Measurements from ENCODE around the gene RNASE13.
A peak's percentile ranks its signal among the peaks of the same experiment; 100 is the strongest.

RNASE13 gene

GRCh38 chr14:21071225-21072030 lies 36.8 kb upstream of the RNASE13 start:
- TF ChIP-seq CTCF (IDR thresholded peaks at IDR 0.05; ENCODE audit: extremely low read depth, insufficient read depth, missing control alignments) = no peak
- in situ Hi-C loops (cut with MboI; ENCODE audit: low pct_unique_long_range_greater_than_20kb, low sequenced_read_pairs, unreplicated experiment) = no loop called here
- peak; percentile 93 for DNase-seq (ENCODE audit: low spot score)

GRCh38 chr14:21070610-21071224 lies 36.1 kb upstream of the RNASE13 start:
- DNase-seq (ENCODE audit: low spot score) = peak; percentile 67
- TF ChIP-seq CTCF (IDR thresholded peaks at IDR 0.05; ENCODE audit: extremely low read depth, insufficient read depth, missing control alignments) = no peak
- in situ Hi-C loops (cut with MboI; ENCODE audit: low pct_unique_long_range_greater_than_20kb, low sequenced_read_pairs, unreplicated experiment) = no loop called here

- in situ Hi-C loops (cut with MboI; ENCODE audit: low pct_unique_long_range_greater_than_20kb, low sequenced_read_pairs, unreplicated experiment) = no loop called here
- DNase-seq (ENCODE audit: low spot score) = peak; percentile 62
- TF ChIP-seq CTCF (IDR thresholded peaks at IDR 0.05; ENCODE audit: extremely low read depth, insufficient read depth, missing control alignments) = no peak
Measured at GRCh38 chr14:21070083-21070609, 35.5 kb upstream of the RNASE13 start, which contains the start of gene ARHGEF40. TSS of gene ARHGEF40 (plus strand) at chr14:21070304. CDS start at chr14:21070397, 93 bp downstream.

GRCh38 chr14:21069388-21070082 lies 34.9 kb upstream of the RNASE13 start:
- in situ Hi-C loops (cut with MboI; ENCODE audit: low pct_unique_long_range_greater_than_20kb, low sequenced_read_pairs, unreplicated experiment) = no loop called here
- DNase-seq (ENCODE audit: low spot score) = peak; percentile 38
- TF ChIP-seq CTCF (IDR thresholded peaks at IDR 0.05; ENCODE audit: extremely low read depth, insufficient read depth, missing control alignments) = no peak

GRCh38 chr14:21068521-21069387 lies 34.1 kb upstream of the RNASE13 start:
- peak; percentile 47 for TF ChIP-seq CTCF (IDR thresholded peaks at IDR 0.05; ENCODE audit: extremely low read depth, insufficient read depth, missing control alignments)
- DNase-seq (ENCODE audit: low spot score) = peak; percentile 76
- in situ Hi-C loops (cut with MboI; ENCODE audit: low pct_unique_long_range_greater_than_20kb, low sequenced_read_pairs, unreplicated experiment) = no loop called here
